Type B pancreatic cell (in vitro differentiated cells): ENCODE measurements around the gene GPN1. TPM values are rescaled to one million over a fixed set of nuclear protein-coding genes. Genes with fewer than 3 reads are reported as not detected.
"Not testable (repeated sequence)": the region's sequence is repeated elsewhere in the genome, so short reads cannot be mapped to it uniquely, and the experiment has no call there.

Source experiments
- DNase-seq: peaks from one replicate; pipeline ENCODE4 v3.0.0; 2021; ENCODE audit warnings: mixed read lengths; ENCODE audit not compliant: unreplicated experiment; ENCODE audit errors: extremely low spot score
- H3K27ac Mint-ChIP-seq: 2 replicates; pipeline ENCODE4 v1.8.0; 2021; ENCODE audit warnings: mild to moderate bottlenecking, mixed read lengths
- H3K27me3 Mint-ChIP-seq: 2 replicates; pipeline ENCODE4 v1.8.0; 2021; ENCODE audit warnings: mixed read lengths
- H3K36me3 Mint-ChIP-seq: 2 replicates; pipeline ENCODE4 v1.8.0; 2021; ENCODE audit warnings: mixed read lengths
- H3K4me1 Mint-ChIP-seq: one replicate; pipeline ENCODE4 v1.8.0; 2021; ENCODE audit warnings: mixed read lengths; ENCODE audit not compliant: unreplicated experiment
- H3K4me3 Mint-ChIP-seq: 2 replicates; pipeline ENCODE4 v1.8.0; 2021; ENCODE audit warnings: mild to moderate bottlenecking, mixed read lengths
- H3K9me3 Mint-ChIP-seq: 2 replicates; pipeline ENCODE4 v1.8.0; 2021; ENCODE audit warnings: mixed read lengths
- total RNA-seq: library from RNA; stranded (reverse); gene quantifications from 2 replicates; pipeline ENCODE4 v1.2.1, GENCODE V29; 2021; ENCODE audit warnings: low replicate concordance
- TF ChIP-seq, protein P1 (sequence below): fragments of 200-600 bp; sonication (generic); conservative IDR thresholded peaks from 2 replicates; pipeline ENCODE4 v1.5.0; 2021; ENCODE audit warnings: antibody characterized with exemption, mild to moderate bottlenecking

The GPN1 gene
- total RNA-seq, 1 donor from 2014 or later, result 39.0 TPM

DNA sequence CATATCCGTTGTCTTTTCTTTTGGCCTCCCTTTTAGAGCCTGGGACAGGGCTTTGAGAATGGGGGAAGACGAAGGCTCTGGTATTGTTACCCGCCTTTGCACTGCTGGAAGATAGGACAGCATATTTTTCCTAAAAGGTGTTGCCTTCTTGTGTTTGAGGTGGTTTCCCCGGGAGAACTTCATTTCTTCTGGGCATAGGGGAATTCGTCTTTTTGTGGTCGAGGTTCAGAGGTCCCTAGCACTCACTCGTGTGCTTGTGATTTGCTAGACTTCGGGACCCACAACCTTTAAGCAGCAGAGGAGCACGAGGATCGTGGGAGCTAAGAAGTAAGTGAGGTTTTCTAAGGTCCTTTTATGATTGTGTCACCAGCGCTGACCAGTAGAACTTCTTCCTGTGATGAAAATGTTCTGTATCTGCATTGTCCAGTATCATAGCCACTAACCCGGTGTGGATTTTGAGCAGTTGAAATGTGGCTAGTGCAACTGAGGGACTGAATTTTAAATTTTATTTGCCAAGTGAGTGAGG, 45.4 kb upstream of the GPN1 start:
- Mint-ChIP-seq H3K27me3 (peaks cover 2% of the 10 kb centered on the region), H3K36me3 (peaks cover 40% of the 10 kb centered on the region)
- no peak for DNase-seq

DNA sequence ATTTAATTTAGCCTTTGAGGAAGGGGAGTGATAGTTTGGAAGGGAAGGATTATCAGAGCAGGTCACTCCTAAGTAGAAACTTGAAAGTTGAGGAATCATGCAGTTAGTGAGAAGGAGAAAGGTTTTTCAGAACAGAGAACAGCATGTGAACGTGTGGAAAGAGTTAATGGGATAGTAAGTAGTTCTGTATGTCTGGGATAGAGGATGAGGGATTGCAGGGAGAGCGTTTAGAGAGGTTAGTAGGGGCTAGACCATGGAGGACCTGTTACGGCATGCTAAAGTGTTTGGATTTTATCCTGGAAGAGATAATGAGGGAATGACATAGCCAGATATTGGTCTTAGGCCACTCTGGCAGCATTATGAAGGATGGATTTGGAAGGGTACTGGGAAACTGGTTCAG, 44.3 kb upstream of the GPN1 start:
- Mint-ChIP-seq H3K27me3 (peaks cover 2% of the 10 kb centered on the region), H3K27ac (peak overlapping the region; percentile 12), H3K9me3 (peaks cover 7% of the 10 kb centered on the region), H3K4me1 (peaks cover 16% of the 10 kb centered on the region), H3K4me3 (peak overlapping the region; percentile 99), H3K36me3 (peaks cover 40% of the 10 kb centered on the region)
- DNase-seq, result no peak
- TF ChIP-seq, protein P1, sequence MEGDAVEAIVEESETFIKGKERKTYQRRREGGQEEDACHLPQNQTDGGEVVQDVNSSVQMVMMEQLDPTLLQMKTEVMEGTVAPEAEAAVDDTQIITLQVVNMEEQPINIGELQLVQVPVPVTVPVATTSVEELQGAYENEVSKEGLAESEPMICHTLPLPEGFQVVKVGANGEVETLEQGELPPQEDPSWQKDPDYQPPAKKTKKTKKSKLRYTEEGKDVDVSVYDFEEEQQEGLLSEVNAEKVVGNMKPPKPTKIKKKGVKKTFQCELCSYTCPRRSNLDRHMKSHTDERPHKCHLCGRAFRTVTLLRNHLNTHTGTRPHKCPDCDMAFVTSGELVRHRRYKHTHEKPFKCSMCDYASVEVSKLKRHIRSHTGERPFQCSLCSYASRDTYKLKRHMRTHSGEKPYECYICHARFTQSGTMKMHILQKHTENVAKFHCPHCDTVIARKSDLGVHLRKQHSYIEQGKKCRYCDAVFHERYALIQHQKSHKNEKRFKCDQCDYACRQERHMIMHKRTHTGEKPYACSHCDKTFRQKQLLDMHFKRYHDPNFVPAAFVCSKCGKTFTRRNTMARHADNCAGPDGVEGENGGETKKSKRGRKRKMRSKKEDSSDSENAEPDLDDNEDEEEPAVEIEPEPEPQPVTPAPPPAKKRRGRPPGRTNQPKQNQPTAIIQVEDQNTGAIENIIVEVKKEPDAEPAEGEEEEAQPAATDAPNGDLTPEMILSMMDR, result no peak

More for the DNA sequence above, 45.4 kb upstream of the GPN1 start:
- Mint-ChIP-seq H3K27ac (peak overlapping the region; percentile 97), H3K4me1 (peaks cover 16% of the 10 kb centered on the region), H3K9me3 (peaks cover 7% of the 10 kb centered on the region), H3K4me3 (peak overlapping the region; percentile 99)
- TF ChIP-seq, protein P1, result no peak

DNA sequence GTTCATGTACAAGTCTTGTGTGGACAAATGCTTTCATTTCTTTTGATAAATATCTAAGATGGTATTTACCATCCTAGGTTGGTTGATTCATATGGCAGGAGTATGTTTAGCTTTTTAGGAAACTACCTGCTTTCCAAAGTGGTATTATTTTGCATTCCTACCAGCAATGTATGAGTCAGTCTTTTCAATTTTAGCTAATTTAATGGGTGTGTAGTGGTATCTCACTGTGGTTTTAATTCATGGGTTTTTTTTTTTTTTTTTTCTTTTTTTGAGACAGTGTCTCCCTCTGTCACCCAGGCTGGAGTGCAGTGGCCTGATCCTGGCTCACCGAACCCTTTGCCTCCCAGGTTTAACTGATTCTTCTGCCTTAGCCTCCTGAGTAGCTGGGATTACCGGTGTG, 41.8 kb upstream of the GPN1 start:
- peaks cover 16% of the 10 kb centered on the region for H3K4me1 Mint-ChIP-seq
- no peak overlapping the region for H3K27ac Mint-ChIP-seq
- no peak overlapping the region for H3K4me3 Mint-ChIP-seq
- H3K27me3 Mint-ChIP-seq, result peaks cover 2% of the 10 kb centered on the region
- no peak for DNase-seq
- H3K36me3 Mint-ChIP-seq, result peaks cover 51% of the 10 kb centered on the region
- TF ChIP-seq, protein P1, result no peak
- H3K9me3 Mint-ChIP-seq, result peaks cover 13% of the 10 kb centered on the region

DNA sequence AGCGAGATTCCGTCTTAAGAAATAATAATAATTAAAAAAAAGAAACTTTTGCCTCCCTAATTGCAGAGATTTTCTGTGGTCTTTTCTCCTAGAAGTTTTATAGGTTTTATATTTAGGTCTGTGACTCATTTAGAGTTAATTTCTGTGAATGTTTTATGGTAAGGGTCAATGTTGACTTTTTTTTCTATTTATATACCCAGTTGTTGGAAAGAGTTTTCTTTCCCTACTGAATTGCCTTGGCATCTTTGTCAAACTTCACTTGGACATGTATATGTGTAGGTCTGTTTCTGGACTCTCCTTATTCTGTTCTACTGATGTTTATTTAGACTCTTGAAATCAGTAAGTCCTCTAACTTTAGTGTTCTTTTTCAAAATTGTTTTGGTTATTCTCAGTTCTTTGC, 40.5 kb upstream of the GPN1 start:
- H3K36me3 Mint-ChIP-seq, result peaks cover 43% of the 10 kb centered on the region
- H3K27ac Mint-ChIP-seq, result no peak overlapping the region
- TF ChIP-seq, protein P1, result no peak
- H3K27me3 Mint-ChIP-seq, result no peaks in the 10 kb centered on the region
- DNase-seq, result no peak
- peaks cover 13% of the 10 kb centered on the region for H3K9me3 Mint-ChIP-seq
- H3K4me3 Mint-ChIP-seq, result no peak overlapping the region
- peaks cover 10% of the 10 kb centered on the region for H3K4me1 Mint-ChIP-seq

DNA sequence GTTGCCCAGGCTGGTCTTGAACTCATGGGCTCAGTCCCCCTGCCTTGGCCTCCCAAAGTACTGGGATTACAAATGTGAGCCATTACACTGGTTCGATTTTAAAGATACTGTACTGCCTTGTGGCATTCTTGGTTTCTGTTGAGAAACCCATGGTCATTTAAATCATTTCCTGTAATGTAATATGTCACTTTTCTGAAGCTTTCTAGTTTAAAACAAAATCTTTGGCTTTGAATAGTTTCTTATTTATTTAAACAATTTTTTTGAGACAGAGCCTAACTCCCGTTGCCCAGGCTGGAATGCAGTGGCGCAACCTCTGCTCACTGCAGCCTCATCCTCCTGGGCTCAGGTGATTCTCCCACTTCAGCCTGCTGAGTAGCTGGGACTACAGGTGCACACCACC, 37.1 kb upstream of the GPN1 start:
- no peak overlapping the region for H3K27ac Mint-ChIP-seq
- H3K4me3 Mint-ChIP-seq, result no peak overlapping the region
- H3K27me3 Mint-ChIP-seq, result no peaks in the 10 kb centered on the region
- TF ChIP-seq, protein P1, result no peak
- H3K9me3 Mint-ChIP-seq, result peaks cover 16% of the 10 kb centered on the region
- no peak for DNase-seq
- no peaks in the 10 kb centered on the region for H3K4me1 Mint-ChIP-seq
- peaks cover 35% of the 10 kb centered on the region for H3K36me3 Mint-ChIP-seq

DNA sequence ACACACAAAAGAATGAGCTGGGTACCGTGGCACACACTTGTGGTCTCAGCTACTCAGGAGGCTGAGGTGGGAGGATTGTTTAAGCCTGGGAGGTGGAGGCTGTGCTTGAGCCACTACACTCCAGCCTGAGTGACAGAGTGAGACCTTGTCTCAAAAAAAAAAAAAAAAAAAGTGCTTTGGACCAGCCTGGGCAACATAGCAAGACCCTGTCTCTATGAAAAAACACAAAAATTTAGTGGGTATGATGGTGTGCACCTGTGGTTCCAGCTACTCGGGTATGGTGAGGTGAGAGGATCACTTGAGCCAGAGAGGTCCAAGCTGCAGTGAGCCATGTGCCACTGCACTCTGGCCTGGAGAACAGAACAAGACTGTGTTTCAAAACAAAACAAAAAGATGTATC, 35.6 kb upstream of the GPN1 start:
- Mint-ChIP-seq H3K4me1 (no peaks in the 10 kb centered on the region), H3K36me3 (peaks cover 41% of the 10 kb centered on the region), H3K27ac (no peak overlapping the region), H3K9me3 (peaks cover 11% of the 10 kb centered on the region), H3K4me3 (no peak overlapping the region), H3K27me3 (no peaks in the 10 kb centered on the region)
- TF ChIP-seq, protein P1, result no peak
- no peak for DNase-seq

GRCh38 chr2:27594020-27594703, 34.7 kb upstream of the GPN1 start:
- DNase-seq, H3K4me3 Mint-ChIP-seq, H3K27ac Mint-ChIP-seq, H3K27me3 Mint-ChIP-seq, H3K4me1 Mint-ChIP-seq: not testable (repeated sequence)
- Mint-ChIP-seq H3K36me3 (peaks cover 43% of the 10 kb centered on the region), H3K9me3 (peaks cover 11% of the 10 kb centered on the region)

DNA sequence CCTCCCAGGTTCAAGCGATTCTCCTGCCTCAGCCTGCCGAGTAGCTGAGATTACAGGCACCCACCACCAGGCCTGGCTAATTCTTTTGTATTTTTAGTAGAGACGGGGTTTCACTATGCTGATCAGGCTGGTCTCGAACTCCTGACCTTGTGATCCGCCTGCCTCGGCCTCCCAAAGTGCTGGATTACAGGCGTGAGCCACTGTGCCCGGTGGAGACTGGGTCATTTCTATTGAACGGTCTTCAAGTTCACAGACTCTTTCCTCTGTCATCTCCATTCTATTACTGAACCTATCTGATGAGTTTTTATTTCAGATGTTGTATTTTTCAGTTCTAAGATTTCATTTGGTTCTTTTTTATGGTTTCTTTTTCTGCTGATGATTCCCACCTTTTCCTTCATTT, 33.4 kb upstream of the GPN1 start:
- not testable (repeated sequence) for H3K27ac Mint-ChIP-seq, DNase-seq, H3K27me3 Mint-ChIP-seq, H3K4me3 Mint-ChIP-seq, H3K4me1 Mint-ChIP-seq
- peaks cover 10% of the 10 kb centered on the region for H3K9me3 Mint-ChIP-seq
- H3K36me3 Mint-ChIP-seq, result peaks cover 44% of the 10 kb centered on the region
